ENCODE results near the gene DCAF8L2. TPM values are rescaled to one million over a fixed set of nuclear protein-coding genes. Genes with fewer than 3 reads are reported as not detected.
"Not testable (repeated sequence)": the region's sequence is repeated elsewhere in the genome, so short reads cannot be mapped to it uniquely, and the experiment has no call there.

Gene DCAF8L2
- total RNA-seq, 3 donors from 2014 or later: not detected

- DNase-seq (no peak), ATAC-seq (no peak)
- H3K9me3 Mint-ChIP-seq: no peaks in the 10 kb centered on the region
- no peak overlapping the region for H3K4me3 Mint-ChIP-seq
- H3K4me1 Mint-ChIP-seq (ENCODE audit: low read depth): no peaks in the 10 kb centered on the region
- no peaks in the 10 kb centered on the region for H3K27me3 Mint-ChIP-seq (ENCODE audit: low read depth)
- no peaks in the 10 kb centered on the region for H3K36me3 Mint-ChIP-seq (ENCODE audit: insufficient read depth)
Measured at GRCh38 chrX:27731962-27732361, 141.8 kb downstream of the DCAF8L2 start.

DNA sequence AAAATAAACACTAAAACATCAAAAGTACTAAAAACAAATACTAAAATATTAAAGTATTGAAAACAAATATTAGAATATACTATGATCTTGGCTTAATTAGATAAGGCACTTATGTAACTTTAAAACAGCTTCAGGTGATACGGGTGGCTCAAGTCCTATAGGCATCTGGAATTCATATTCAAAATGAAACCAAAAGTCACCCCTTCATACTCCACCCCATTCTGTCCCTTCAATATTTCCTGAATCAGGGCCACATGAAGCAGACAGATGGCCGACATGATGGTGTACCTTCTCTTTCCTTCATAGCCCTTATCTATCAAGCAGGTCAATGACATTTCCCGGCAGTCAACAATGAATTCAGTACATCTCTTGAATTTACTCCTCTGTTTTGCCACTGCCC, 145.8 kb downstream of the DCAF8L2 start:
- ATAC-seq (no peak), DNase-seq (no peak)
- Mint-ChIP-seq H3K4me3 (no peak overlapping the region), H3K4me1 (ENCODE audit: low read depth) (no peaks in the 10 kb centered on the region), H3K36me3 (ENCODE audit: insufficient read depth) (no peaks in the 10 kb centered on the region), H3K27me3 (ENCODE audit: low read depth) (no peaks in the 10 kb centered on the region), H3K9me3 (no peaks in the 10 kb centered on the region)

DNA sequence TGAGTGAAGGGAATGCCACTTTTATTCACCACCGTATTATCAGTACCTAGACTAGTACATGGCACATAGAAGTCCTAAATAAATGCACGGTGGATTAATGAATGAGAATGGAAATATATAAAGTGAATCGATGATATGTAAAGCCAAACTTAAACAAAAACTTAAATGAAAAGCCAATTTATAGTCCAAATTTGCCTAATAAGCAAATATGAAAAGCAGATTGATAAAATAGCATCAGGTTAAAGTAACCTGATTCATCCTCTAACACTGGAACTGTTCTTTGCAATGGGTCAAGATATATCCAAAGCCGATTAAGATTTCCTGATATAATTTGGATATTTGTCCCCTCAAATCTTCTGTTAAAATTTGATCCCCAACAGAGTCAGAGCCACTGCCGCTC, 150.8 kb downstream of the DCAF8L2 start:
- Mint-ChIP-seq H3K9me3 (no peaks in the 10 kb centered on the region), H3K4me3 (no peak overlapping the region), H3K4me1 (ENCODE audit: low read depth) (no peaks in the 10 kb centered on the region), H3K36me3 (ENCODE audit: insufficient read depth) (no peaks in the 10 kb centered on the region), H3K27me3 (ENCODE audit: low read depth) (no peaks in the 10 kb centered on the region)
- no peak for DNase-seq
- no peak for ATAC-seq

DNA sequence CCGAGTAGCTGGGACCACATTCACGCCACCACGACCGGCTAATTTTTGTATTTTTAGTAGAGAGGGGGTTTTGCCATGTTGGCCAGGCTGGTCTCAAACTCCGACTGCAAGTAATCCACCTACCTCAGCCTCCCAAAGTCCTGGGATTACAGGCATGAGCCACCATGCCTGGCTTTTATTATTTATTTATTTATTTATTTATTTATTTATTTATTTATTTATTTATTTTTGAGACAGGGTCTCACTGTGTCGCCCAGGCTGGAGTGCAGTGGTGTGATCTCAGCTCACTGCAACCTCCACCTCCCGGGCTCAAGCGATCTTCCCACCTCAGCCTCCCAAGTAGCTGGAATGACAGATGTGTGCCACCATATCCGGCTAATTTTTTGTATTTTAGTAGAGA, 153.4 kb downstream of the DCAF8L2 start:
- H3K4me1 Mint-ChIP-seq (ENCODE audit: low read depth); H3K4me3 Mint-ChIP-seq; ATAC-seq; H3K9me3 Mint-ChIP-seq; H3K27me3 Mint-ChIP-seq (ENCODE audit: low read depth); H3K36me3 Mint-ChIP-seq (ENCODE audit: insufficient read depth); DNase-seq: not testable (repeated sequence)

DNA sequence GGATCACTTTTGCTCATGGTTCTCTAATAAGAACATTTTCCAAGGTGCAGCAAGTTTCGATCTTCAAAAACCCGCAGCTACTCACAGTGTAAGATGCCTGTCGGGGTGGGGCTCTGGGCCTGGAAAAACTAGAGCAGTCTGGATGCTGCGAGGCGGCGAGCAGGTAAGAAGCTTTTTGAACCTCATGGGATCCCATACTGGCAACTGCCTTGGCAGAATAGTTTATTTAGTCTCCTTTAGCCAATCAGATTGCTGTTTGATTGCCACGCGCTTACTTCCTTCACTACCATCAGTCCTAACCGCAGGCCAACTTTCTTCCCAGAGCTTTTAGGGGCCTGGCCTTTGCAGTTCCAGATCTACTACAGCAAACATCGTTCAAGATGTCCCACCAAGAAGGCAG, 156.4 kb downstream of the DCAF8L2 start:
- H3K36me3 Mint-ChIP-seq (ENCODE audit: insufficient read depth): no peaks in the 10 kb centered on the region
- no peaks in the 10 kb centered on the region for H3K27me3 Mint-ChIP-seq (ENCODE audit: low read depth)
- peaks cover 3% of the 10 kb centered on the region for H3K9me3 Mint-ChIP-seq
- no peak overlapping the region for H3K4me3 Mint-ChIP-seq
- no peaks in the 10 kb centered on the region for H3K4me1 Mint-ChIP-seq (ENCODE audit: low read depth)
- ATAC-seq (no peak), DNase-seq (no peak)

DNA sequence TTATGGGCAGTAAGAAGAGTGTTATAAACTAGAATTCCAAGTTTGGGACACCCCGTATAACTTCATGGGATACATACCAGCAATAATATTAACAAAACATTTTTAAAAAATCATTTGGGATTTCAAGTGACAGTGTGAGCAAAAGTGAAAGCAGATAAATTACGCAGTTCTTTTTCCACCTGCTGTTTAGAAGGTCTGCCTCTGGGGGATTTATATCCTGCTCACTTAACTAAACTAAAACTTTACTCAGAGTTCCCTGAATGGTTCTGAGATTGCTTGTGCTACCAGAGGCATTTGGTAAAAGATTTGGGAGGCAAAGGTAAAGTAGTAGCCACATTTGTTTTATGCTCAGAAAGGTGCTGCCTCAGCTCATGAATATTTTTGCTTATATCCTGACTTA, 160.2 kb downstream of the DCAF8L2 start:
- H3K36me3 Mint-ChIP-seq (ENCODE audit: insufficient read depth); H3K4me3 Mint-ChIP-seq; H3K4me1 Mint-ChIP-seq (ENCODE audit: low read depth); ATAC-seq; H3K9me3 Mint-ChIP-seq; H3K27me3 Mint-ChIP-seq (ENCODE audit: low read depth); DNase-seq: not testable (repeated sequence)

DNA sequence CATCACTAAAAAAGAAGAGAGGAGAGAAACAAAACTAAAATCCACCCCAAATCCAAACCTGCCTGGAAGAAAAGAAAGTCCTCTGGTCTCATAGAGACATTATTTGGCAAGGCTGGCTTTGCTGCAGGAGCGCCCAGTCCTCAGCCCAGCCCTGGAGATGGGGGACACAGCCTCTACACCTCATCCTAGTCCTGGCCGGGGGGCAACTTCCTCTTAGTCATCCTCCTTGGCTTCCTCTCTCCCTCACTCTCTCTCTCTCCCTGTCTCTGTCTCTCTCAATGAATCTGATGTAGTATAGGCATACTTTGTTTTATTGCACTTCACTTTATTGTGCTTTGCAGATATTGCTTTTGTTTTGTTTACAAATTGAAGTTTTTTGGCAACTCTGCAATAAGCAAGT, 161.8 kb downstream of the DCAF8L2 start:
- ATAC-seq (no peak), DNase-seq (no peak)
- Mint-ChIP-seq H3K4me1 (ENCODE audit: low read depth) (no peaks in the 10 kb centered on the region), H3K9me3 (peaks cover 9% of the 10 kb centered on the region), H3K36me3 (ENCODE audit: insufficient read depth) (no peaks in the 10 kb centered on the region), H3K4me3 (no peak overlapping the region), H3K27me3 (ENCODE audit: low read depth) (no peaks in the 10 kb centered on the region)

DNA sequence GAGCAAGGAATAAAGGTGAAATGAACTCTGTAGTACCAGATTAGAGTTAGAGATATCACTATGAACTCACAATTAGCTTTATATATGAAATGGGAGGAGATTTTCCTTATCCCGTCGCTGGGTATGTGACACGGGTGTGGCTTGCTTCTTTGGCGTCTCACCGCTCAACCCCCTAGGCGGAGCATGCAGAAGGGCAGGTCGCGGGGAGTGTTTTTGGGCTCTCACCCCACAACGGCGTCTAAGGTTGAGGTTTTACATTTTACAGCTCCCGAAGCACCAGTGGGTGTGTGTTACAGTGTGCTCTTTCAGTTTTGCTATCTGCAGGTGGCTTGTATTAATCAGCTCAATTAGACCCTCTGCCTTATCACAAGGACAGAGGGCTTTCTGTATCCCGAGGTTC, 175.6 kb downstream of the DCAF8L2 start:
- DNase-seq: no peak
- no peak for ATAC-seq
- Mint-ChIP-seq H3K9me3 (no peaks in the 10 kb centered on the region), H3K27me3 (ENCODE audit: low read depth) (no peaks in the 10 kb centered on the region), H3K4me3 (no peak overlapping the region), H3K36me3 (ENCODE audit: insufficient read depth) (no peaks in the 10 kb centered on the region), H3K4me1 (ENCODE audit: low read depth) (no peaks in the 10 kb centered on the region)

DNA sequence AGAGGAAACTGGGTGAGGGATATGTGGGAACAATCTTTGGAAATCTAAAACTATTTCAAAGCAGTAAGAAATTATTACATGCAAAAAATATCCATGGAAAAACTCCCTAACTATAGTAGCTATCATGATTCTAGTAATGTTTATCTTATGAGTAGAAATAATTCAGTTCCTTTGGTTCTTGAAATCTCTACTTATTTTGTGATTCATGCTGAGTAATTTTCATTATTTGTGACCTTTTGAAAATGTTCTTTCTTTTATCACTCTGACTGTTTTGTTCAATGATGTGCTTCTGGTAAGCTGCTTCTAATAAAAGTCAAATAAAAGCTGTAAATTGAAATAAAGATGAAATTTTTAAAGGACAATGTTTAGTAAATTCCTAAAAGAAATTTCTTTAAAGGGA, 177.2 kb downstream of the DCAF8L2 start:
- H3K9me3 Mint-ChIP-seq: no peaks in the 10 kb centered on the region
- no peaks in the 10 kb centered on the region for H3K4me1 Mint-ChIP-seq (ENCODE audit: low read depth)
- H3K4me3 Mint-ChIP-seq: no peak overlapping the region
- no peaks in the 10 kb centered on the region for H3K27me3 Mint-ChIP-seq (ENCODE audit: low read depth)
- DNase-seq (no peak), ATAC-seq (no peak)
- H3K36me3 Mint-ChIP-seq (ENCODE audit: insufficient read depth): no peaks in the 10 kb centered on the region

DNA sequence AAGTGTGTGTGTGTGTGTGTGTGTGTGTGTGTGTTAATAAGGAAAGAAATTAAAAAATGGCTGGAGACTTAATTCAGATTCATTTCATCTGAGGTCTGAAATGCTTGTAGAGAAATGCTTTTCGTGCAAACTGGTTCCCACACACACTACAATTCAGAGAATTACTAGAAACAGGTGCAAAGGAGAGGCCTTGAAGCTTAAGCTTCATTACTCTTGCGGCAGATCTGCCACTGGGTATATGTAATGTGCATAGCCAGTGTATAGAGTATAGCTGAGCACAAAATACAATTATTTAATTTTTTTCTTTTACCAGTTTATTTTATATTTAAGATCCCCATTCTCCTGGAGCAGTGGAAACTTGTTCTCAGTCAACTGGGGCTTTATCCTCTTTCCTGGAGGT, 185.8 kb downstream of the DCAF8L2 start:
- H3K27me3 Mint-ChIP-seq (ENCODE audit: low read depth): no peaks in the 10 kb centered on the region
- H3K4me3 Mint-ChIP-seq: no peak overlapping the region
- H3K36me3 Mint-ChIP-seq (ENCODE audit: insufficient read depth): no peaks in the 10 kb centered on the region
- DNase-seq (no peak), ATAC-seq (no peak)
- no peaks in the 10 kb centered on the region for H3K4me1 Mint-ChIP-seq (ENCODE audit: low read depth)
- no peaks in the 10 kb centered on the region for H3K9me3 Mint-ChIP-seq

- DNase-seq (no peak), ATAC-seq (no peak)
- no peaks in the 10 kb centered on the region for H3K27me3 Mint-ChIP-seq (ENCODE audit: low read depth)
- H3K4me3 Mint-ChIP-seq: no peak overlapping the region
- no peaks in the 10 kb centered on the region for H3K9me3 Mint-ChIP-seq
- no peaks in the 10 kb centered on the region for H3K4me1 Mint-ChIP-seq (ENCODE audit: low read depth)
- no peaks in the 10 kb centered on the region for H3K36me3 Mint-ChIP-seq (ENCODE audit: insufficient read depth)
Measured at GRCh38 chrX:27796640-27797257, 206.6 kb downstream of the DCAF8L2 start.

GRCh38 chrX:27797575-27797974, 207.4 kb downstream of the DCAF8L2 start:
- DNase-seq (no peak), ATAC-seq (no peak)
- no peaks in the 10 kb centered on the region for H3K4me1 Mint-ChIP-seq (ENCODE audit: low read depth)
- no peaks in the 10 kb centered on the region for H3K9me3 Mint-ChIP-seq
- no peak overlapping the region for H3K4me3 Mint-ChIP-seq
- no peaks in the 10 kb centered on the region for H3K27me3 Mint-ChIP-seq (ENCODE audit: low read depth)
- no peaks in the 10 kb centered on the region for H3K36me3 Mint-ChIP-seq (ENCODE audit: insufficient read depth)

Other genes starting within 250 kb of the DCAF8L2 start
- not detected for gene PPP4R3C, start 127.0 kb upstream of the DCAF8L2 start, total RNA-seq
- not detected for gene MAGEB10, start 217.6 kb downstream of the DCAF8L2 start, total RNA-seq

Measured in activated T-cell treated with anti-CD3 and anti-CD28 coated beads, Interleukin-2, amount 50 U/mL, for 4 hours (primary cell).